SK-N-MC (cell line): Measurements from ENCODE around the gene SLC9A9.

Source experiments
- EZH2 ChIP-seq: fragments of 200-600 bp; sonication (generic); IDR thresholded peaks from one replicate; pipeline ENCODE4 v1.6.1; 2017; ENCODE audit warnings: antibody characterized with exemption
- POLR2AphosphoS5 ChIP-seq: IDR thresholded peaks from 2 replicates; pipeline ENCODE4 v1.6.1; 2012; ENCODE audit warnings: mild to moderate bottlenecking, low read depth, low read length, borderline replicate concordance

DNA sequence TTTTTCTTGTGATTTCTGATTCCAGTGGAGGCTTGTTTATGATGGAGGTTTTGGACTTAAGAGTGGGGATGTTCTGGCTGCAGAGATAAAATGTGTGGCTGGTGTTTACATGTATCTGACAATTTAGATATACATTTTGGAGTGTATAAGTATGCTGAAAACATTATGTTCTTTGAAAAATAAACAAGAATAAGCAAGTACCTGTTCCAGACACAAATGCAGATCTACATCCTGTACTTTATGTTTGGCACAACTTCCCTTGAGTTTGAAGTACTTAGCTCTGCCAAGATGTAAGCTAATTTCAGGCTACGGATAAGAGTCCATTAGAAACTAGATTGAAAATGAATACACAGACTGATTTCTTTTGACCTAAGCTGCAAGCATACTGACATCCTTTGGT, 451.5 kb downstream of the SLC9A9 start:
- TF ChIP-seq EZH2 (no peak), POLR2AphosphoS5 (no peak)
